Activated naive CD8-positive, alpha-beta T cell treated with anti-CD3 and anti-CD28 coated beads for 36 hours (primary cell): ENCODE data around the gene DNAH3. TPM values are rescaled to one million over a fixed set of nuclear protein-coding genes. Genes with fewer than 3 reads are reported as not detected.

Experiments used
- DNase-seq: peaks from one replicate; pipeline ENCODE4 v3.0.0; 2021
- H3K27ac Mint-ChIP-seq: one replicate; pipeline ENCODE4 v1.8.0; 2022; ENCODE audit warnings: mild to moderate bottlenecking, moderate library complexity, mixed read lengths
- H3K27me3 Mint-ChIP-seq: one replicate; pipeline ENCODE4 v1.8.0; 2022; ENCODE audit warnings: mild to moderate bottlenecking, mixed read lengths
- H3K36me3 Mint-ChIP-seq: one replicate; pipeline ENCODE4 v1.8.0; 2021; ENCODE audit warnings: mild to moderate bottlenecking, mixed read lengths
- H3K4me1 Mint-ChIP-seq: one replicate; pipeline ENCODE4 v1.8.0; 2021; ENCODE audit warnings: mixed read lengths
- H3K4me3 Mint-ChIP-seq: one replicate; pipeline ENCODE4 v1.8.0; 2022; ENCODE audit warnings: mild to moderate bottlenecking, moderate library complexity, mixed read lengths
- H3K9me3 Mint-ChIP-seq: one replicate; pipeline ENCODE4 v1.8.0; 2022; ENCODE audit warnings: mixed read lengths
- total RNA-seq, 2 experiments: library from RNA; stranded (reverse); gene quantifications; one replicate each; pipeline ENCODE4 v1.2.3, GENCODE V29; 2021

DNAH3 gene
- total RNA-seq, 2 experiments from 2014 or later, result not detected

DNA sequence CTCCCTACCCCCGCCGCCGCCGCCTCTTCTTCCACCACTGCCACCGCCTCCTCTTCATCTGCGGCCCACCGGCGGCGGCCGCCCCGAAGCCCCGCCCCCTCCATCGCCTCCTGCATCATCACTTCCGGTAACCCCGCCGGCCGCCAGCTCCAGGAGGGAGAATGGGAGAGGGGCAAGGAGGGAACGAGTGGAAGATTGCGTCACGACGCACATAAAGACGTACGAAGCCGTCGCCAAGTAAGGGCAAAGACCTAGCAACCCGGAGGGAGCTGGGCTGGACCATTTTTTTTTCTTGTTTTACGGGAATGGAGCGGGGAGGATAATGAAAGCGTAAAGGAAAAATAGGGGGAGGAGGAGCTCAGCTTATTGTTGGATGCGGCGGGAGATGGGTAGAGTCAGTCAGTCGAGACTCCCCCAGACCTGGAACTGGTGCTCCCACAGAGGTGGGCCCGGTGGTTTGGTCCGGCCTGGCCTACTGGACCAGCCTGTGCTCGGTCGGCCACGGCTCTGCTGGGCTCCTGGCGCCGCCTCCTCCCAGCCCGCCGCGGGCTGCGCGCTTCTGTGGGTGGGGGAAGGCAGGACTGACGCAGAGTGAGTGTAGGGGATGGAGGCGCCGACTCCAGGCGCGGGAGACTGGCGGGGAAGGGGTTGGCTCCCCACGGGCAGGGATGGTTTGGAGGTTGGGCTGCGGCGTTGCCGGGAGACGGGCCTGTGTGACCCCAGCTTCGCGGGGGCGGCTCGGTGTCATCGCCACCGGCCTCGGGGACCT is 250.2 kb downstream of the DNAH3 start, which contains the start of the genes DCUN1D3 and LYRM1:
DCUN1D3 (minus strand) TSS at position 60 of the 769 bp plus-strand sequence. CDS start 37,820 bp downstream, outside the sequence.
LYRM1 (plus strand) TSS at position 473 of the 769 bp plus-strand sequence. CDS start 14,785 bp downstream, outside the sequence.
- peaks cover 3% of the 10 kb centered on the region for H3K9me3 Mint-ChIP-seq
- DNase-seq, result peak; percentile 90

DNA sequence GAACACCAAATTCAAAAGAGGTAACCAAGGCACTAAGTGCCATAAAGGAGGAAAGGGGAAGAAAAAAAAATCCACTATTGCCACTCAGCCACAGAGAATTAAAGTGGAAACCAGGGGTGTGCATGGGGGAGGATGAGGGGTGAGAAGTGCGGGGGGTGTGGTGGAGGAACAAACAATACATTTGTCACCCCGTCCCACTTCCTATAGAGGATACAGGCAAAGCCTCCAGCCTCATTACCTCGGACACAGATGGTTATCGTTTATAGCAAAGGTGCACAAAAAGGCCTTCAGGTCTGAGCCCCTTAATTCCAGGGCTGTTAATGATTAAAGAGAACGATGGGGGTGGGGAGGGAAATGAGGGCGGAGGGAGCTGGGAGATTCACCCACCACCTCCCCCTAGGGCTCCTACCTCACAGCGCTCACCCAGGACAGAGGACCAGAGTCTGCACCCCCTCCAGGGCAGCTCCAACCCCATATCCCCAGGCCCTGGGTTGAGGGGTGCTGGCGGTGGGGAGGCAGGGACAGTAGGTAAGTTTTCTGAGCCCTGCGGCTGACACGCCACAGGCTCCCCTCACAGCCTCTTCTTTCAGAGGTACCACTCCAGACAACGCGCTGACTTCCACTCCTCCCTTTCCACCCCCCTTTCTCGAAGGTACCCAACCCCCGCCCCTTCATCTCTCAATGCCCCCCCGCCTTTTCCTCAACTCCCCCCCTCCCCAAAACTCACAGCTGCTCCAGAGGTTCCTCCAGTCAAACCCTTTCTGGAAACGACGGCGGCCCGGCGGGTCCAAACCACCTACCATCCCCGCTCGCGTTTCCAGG is 251.0 kb downstream of the DNAH3 start:
- Mint-ChIP-seq H3K4me3 (peak overlapping the region; percentile 83), H3K36me3 (peaks cover 35% of the 10 kb centered on the region), H3K9me3 (peaks cover 3% of the 10 kb centered on the region), H3K4me1 (peaks cover 59% of the 10 kb centered on the region), H3K27me3 (no peaks in the 10 kb centered on the region), H3K27ac (peak overlapping the region; percentile 91)
- DNase-seq, result no peak

More for the DNA sequence above, 250.2 kb downstream of the DNAH3 start, which contains the start of the genes DCUN1D3 and LYRM1:
- Mint-ChIP-seq H3K27me3 (no peaks in the 10 kb centered on the region), H3K36me3 (peaks cover 35% of the 10 kb centered on the region), H3K27ac (peak within 1 kb of the TSS; percentile 91), H3K4me1 (peaks cover 63% of the 10 kb centered on the region), H3K4me3 (peak within 1 kb of the TSS; percentile 83)

GRCh38 chr16:20899071-20899470 is 251.6 kb downstream of the DNAH3 start:
- H3K4me3 Mint-ChIP-seq, result peak overlapping the region; percentile 83
- H3K36me3 Mint-ChIP-seq, result peaks cover 31% of the 10 kb centered on the region
- H3K27me3 Mint-ChIP-seq, result no peaks in the 10 kb centered on the region
- H3K9me3 Mint-ChIP-seq, result peaks cover 3% of the 10 kb centered on the region
- H3K4me1 Mint-ChIP-seq, result peaks cover 53% of the 10 kb centered on the region
- peak overlapping the region; percentile 91 for H3K27ac Mint-ChIP-seq
- DNase-seq, result no peak

DNA sequence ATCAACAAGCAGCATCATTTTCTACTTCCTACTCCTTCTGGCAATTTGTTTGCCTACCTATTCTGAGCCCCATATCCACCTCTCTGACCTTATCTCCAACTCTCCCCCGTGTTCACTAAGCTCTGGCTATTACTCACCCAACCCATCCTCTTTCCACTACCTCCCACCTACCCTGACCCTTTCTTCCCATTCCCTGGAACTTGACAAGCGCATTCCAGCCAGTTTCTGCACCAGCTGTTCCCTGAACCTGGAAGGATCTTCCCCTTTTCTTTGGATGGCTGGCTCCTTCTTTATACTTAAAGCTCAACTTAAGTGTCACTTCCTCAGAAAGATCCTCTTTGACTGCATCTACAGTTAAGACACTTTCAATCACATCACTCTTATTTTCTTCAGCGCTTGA is 252.7 kb downstream of the DNAH3 start:
- H3K27ac Mint-ChIP-seq, result no peak overlapping the region
- H3K36me3 Mint-ChIP-seq, result peaks cover 22% of the 10 kb centered on the region
- DNase-seq, result no peak
- H3K4me1 Mint-ChIP-seq, result peaks cover 42% of the 10 kb centered on the region
- H3K27me3 Mint-ChIP-seq, result no peaks in the 10 kb centered on the region
- H3K9me3 Mint-ChIP-seq, result peaks cover 3% of the 10 kb centered on the region
- no peak overlapping the region for H3K4me3 Mint-ChIP-seq

- H3K36me3 Mint-ChIP-seq, result peaks cover 17% of the 10 kb centered on the region
- no peaks in the 10 kb centered on the region for H3K27me3 Mint-ChIP-seq
- H3K9me3 Mint-ChIP-seq, result peaks cover 3% of the 10 kb centered on the region
- no peak overlapping the region for H3K27ac Mint-ChIP-seq
- DNase-seq, result no peak
- H3K4me1 Mint-ChIP-seq, result peaks cover 39% of the 10 kb centered on the region
- H3K4me3 Mint-ChIP-seq, result no peak overlapping the region
These were observed 253.3 kb downstream of the DNAH3 start for GRCh38 chr16:20897253-20897897.

GRCh38 chr16:20894388-20894787 is 256.3 kb downstream of the DNAH3 start:
- Mint-ChIP-seq H3K4me3 (no peak overlapping the region), H3K27me3 (no peaks in the 10 kb centered on the region), H3K36me3 (peaks cover 6% of the 10 kb centered on the region), H3K9me3 (no peaks in the 10 kb centered on the region), H3K4me1 (peaks cover 25% of the 10 kb centered on the region), H3K27ac (no peak overlapping the region)
- DNase-seq, result no peak

DNA sequence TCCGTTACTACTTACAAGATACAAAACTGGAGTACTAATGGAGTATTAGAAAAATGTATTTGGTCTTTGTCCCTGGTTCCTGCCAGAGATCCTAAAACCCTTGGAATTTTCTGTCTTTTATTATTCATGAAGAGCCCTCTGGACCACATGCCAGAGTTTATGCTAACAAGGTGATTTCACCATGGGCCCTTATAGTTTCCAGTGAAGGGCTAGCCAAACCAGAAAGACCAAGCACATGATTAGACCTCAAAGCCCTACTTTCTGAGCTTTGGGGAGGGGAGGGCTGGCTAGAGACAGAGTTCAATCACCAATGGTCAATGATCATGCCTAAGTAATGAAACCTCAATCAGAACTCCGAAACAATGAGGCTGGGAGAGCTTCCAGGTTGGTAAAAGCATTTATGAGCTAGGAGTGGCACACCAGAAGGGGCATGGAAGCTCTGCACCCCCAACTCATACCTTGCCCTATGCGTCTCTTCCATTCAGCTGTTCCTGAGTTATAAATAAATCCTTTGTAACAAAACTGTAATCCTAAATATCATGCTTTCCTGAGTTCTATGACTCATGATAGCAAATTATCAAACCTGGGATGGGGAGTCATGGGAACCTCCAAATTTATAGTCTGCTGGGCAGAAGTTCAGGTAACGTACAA is 260.9 kb downstream of the DNAH3 start:
- H3K4me3 Mint-ChIP-seq, result no peak overlapping the region
- no peak for DNase-seq
- H3K4me1 Mint-ChIP-seq, result no peaks in the 10 kb centered on the region
- H3K9me3 Mint-ChIP-seq, result no peaks in the 10 kb centered on the region
- peaks cover 16% of the 10 kb centered on the region for H3K36me3 Mint-ChIP-seq
- H3K27me3 Mint-ChIP-seq, result no peaks in the 10 kb centered on the region
- H3K27ac Mint-ChIP-seq, result no peak overlapping the region

GRCh38 chr16:20887207-20887606 is 263.4 kb downstream of the DNAH3 start:
- H3K36me3 Mint-ChIP-seq, result peaks cover 21% of the 10 kb centered on the region
- H3K9me3 Mint-ChIP-seq, result no peaks in the 10 kb centered on the region
- H3K4me1 Mint-ChIP-seq, result peaks cover 8% of the 10 kb centered on the region
- H3K4me3 Mint-ChIP-seq, result no peak overlapping the region
- H3K27ac Mint-ChIP-seq, result no peak overlapping the region
- DNase-seq, result no peak
- H3K27me3 Mint-ChIP-seq, result no peaks in the 10 kb centered on the region

GRCh38 chr16:20886320-20886719 is 264.3 kb downstream of the DNAH3 start:
- H3K27me3 Mint-ChIP-seq, result no peaks in the 10 kb centered on the region
- no peak overlapping the region for H3K27ac Mint-ChIP-seq
- peaks cover 17% of the 10 kb centered on the region for H3K36me3 Mint-ChIP-seq
- peaks cover 10% of the 10 kb centered on the region for H3K4me1 Mint-ChIP-seq
- H3K9me3 Mint-ChIP-seq, result no peaks in the 10 kb centered on the region
- DNase-seq, result no peak
- H3K4me3 Mint-ChIP-seq, result no peak overlapping the region

DNA sequence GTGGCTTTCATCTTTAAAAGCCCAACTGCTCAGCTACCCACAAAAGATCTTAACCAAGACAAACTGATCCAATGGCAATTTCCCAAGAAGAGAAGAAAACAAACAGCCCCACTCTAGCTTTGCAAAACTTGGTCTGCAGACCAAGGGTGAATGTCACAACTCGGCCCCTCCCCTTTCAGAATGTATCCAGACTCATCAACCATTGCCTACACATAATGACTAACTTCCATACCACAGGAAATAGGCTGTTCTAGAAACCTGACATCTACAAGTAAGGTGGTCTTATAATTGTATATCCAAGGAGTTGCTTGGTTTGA is 266.4 kb downstream of the DNAH3 start:
- H3K4me1 Mint-ChIP-seq, result peaks cover 24% of the 10 kb centered on the region
- H3K9me3 Mint-ChIP-seq, result no peaks in the 10 kb centered on the region
- no peak overlapping the region for H3K4me3 Mint-ChIP-seq
- no peaks in the 10 kb centered on the region for H3K27me3 Mint-ChIP-seq
- H3K27ac Mint-ChIP-seq, result no peak overlapping the region
- peaks cover 17% of the 10 kb centered on the region for H3K36me3 Mint-ChIP-seq
- DNase-seq, result peak; percentile 14

- peaks cover 17% of the 10 kb centered on the region for H3K36me3 Mint-ChIP-seq
- H3K4me1 Mint-ChIP-seq, result peaks cover 29% of the 10 kb centered on the region
- H3K4me3 Mint-ChIP-seq, result no peak overlapping the region
- no peaks in the 10 kb centered on the region for H3K27me3 Mint-ChIP-seq
- no peak overlapping the region for H3K27ac Mint-ChIP-seq
- no peak for DNase-seq
- no peaks in the 10 kb centered on the region for H3K9me3 Mint-ChIP-seq
These were observed 266.9 kb downstream of the DNAH3 start for GRCh38 chr16:20883554-20884239.
